Immature natural killer cell (primary cell): ENCODE data around the gene KCNT1. TPM values are rescaled to one million over a fixed set of nuclear protein-coding genes. Genes with fewer than 3 reads are reported as not detected.

ENCODE experiments used
- DNase-seq, 3 donors: peaks; one replicate each; pipeline ENCODE4 v3.0.0; 2022; ENCODE audit warnings: mixed read lengths in 1 of 3
- H3K27ac Mint-ChIP-seq, 6 donors: one replicate each; pipeline ENCODE4 v1.8.0; 2020; ENCODE audit warnings: mixed read lengths in 6 of 6, mild to moderate bottlenecking in 5 of 6, inconsistent platforms in 4 of 6, moderate library complexity in 3 of 6
- H3K27me3 Mint-ChIP-seq, 3 donors: one replicate each; pipeline ENCODE4 v1.8.0; 2020 to 2021; ENCODE audit warnings: low read depth in 3 of 3, mild to moderate bottlenecking in 3 of 3, mixed read lengths in 3 of 3, moderate library complexity in 3 of 3, inconsistent platforms in 1 of 3
- H3K36me3 Mint-ChIP-seq, 3 donors: one replicate each; pipeline ENCODE4 v1.8.0; 2020; ENCODE audit warnings: mixed read lengths in 3 of 3, inconsistent platforms in 2 of 3, mild to moderate bottlenecking in 2 of 3
- H3K4me1 Mint-ChIP-seq, 2 donors: one replicate each; pipeline ENCODE4 v1.8.0; 2020; ENCODE audit warnings: inconsistent platforms in 2 of 2, mild to moderate bottlenecking in 2 of 2, mixed read lengths in 2 of 2, moderate library complexity in 1 of 2
- H3K4me3 Mint-ChIP-seq, 5 donors: one replicate each; pipeline ENCODE4 v1.8.0; 2020; ENCODE audit warnings: mild to moderate bottlenecking in 5 of 5, mixed read lengths in 5 of 5, inconsistent platforms in 3 of 5, moderate library complexity in 3 of 5
- H3K9me3 Mint-ChIP-seq, 6 donors: one replicate each; pipeline ENCODE4 v1.8.0; 2020; ENCODE audit warnings: mild to moderate bottlenecking in 6 of 6, mixed read lengths in 6 of 6, inconsistent platforms in 4 of 6, moderate library complexity in 3 of 6
- polyA plus RNA-seq, 3 donors: library from polyadenylated mRNA; unstranded; fragments of 300-500 nt; fragmentation: Illumina TruSeq; gene quantifications; one replicate each; pipeline ENCODE4 v1.2.3, GENCODE V29; 2021

Gene KCNT1
- polyA plus RNA-seq, 3 donors from 2014 or later, result not detected

GRCh38 chr9:135745189-135745588, 43.2 kb downstream of the KCNT1 start:
- Mint-ChIP-seq H3K36me3 (no peaks in the 10 kb centered on the region), H3K4me3 (no peak overlapping the region), H3K27me3 (no peaks in the 10 kb centered on the region), H3K9me3 (no peaks in the 10 kb centered on the region), H3K27ac (no peak overlapping the region), H3K4me1 (no peaks in the 10 kb centered on the region)
- no peak for DNase-seq

- no peak for DNase-seq
- Mint-ChIP-seq H3K27ac (no peak overlapping the region), H3K36me3 (no peaks in the 10 kb centered on the region)
Observed at GRCh38 chr9:135745686-135746324, 43.8 kb downstream of the KCNT1 start.

GRCh38 chr9:135746565-135746964, 44.6 kb downstream of the KCNT1 start:
- H3K27me3 Mint-ChIP-seq, result no peaks in the 10 kb centered on the region
- DNase-seq, result no peak
- no peak overlapping the region for H3K27ac Mint-ChIP-seq
- H3K4me1 Mint-ChIP-seq, result no peaks in the 10 kb centered on the region
- no peak overlapping the region for H3K4me3 Mint-ChIP-seq
- H3K36me3 Mint-ChIP-seq, result no peaks in the 10 kb centered on the region
- H3K9me3 Mint-ChIP-seq, result no peaks in the 10 kb centered on the region

More at GRCh38 chr9:135745686-135746324, 43.8 kb downstream of the KCNT1 start:
- Mint-ChIP-seq H3K27me3 (no peaks in the 10 kb centered on the region), H3K9me3 (no peaks in the 10 kb centered on the region), H3K4me1 (no peaks in the 10 kb centered on the region), H3K4me3 (no peak overlapping the region)

GRCh38 chr9:135747311-135747710, 45.3 kb downstream of the KCNT1 start:
- Mint-ChIP-seq H3K9me3 (no peaks in the 10 kb centered on the region), H3K4me1 (no peaks in the 10 kb centered on the region), H3K27me3 (no peaks in the 10 kb centered on the region)

GRCh38 chr9:135748676-135749075, 46.7 kb downstream of the KCNT1 start:
- H3K27me3 Mint-ChIP-seq, result no peaks in the 10 kb centered on the region
- DNase-seq, result no peak
- no peak overlapping the region for H3K27ac Mint-ChIP-seq
- no peaks in the 10 kb centered on the region for H3K9me3 Mint-ChIP-seq
- H3K4me1 Mint-ChIP-seq, result no peaks in the 10 kb centered on the region
- no peaks in the 10 kb centered on the region for H3K36me3 Mint-ChIP-seq
- no peak overlapping the region for H3K4me3 Mint-ChIP-seq

More at GRCh38 chr9:135747311-135747710, 45.3 kb downstream of the KCNT1 start:
- H3K4me3 Mint-ChIP-seq, result no peak overlapping the region
- no peak overlapping the region for H3K27ac Mint-ChIP-seq
- DNase-seq, result no peak
- H3K36me3 Mint-ChIP-seq, result no peaks in the 10 kb centered on the region

- DNase-seq, result no peak
- H3K4me1 Mint-ChIP-seq, result no peaks in the 10 kb centered on the region
- H3K27me3 Mint-ChIP-seq, result no peaks in the 10 kb centered on the region
- no peak overlapping the region for H3K4me3 Mint-ChIP-seq
- H3K27ac Mint-ChIP-seq, result no peak overlapping the region
- no peaks in the 10 kb centered on the region for H3K9me3 Mint-ChIP-seq
- H3K36me3 Mint-ChIP-seq, result no peaks in the 10 kb centered on the region
Observed at GRCh38 chr9:135749171-135750045, 47.4 kb downstream of the KCNT1 start.

- peaks cover 0 to under 1% (median 0%) of the 10 kb centered on the region in 3 donors for H3K27me3 Mint-ChIP-seq
Observed at GRCh38 chr9:135750786-135751185, 48.8 kb downstream of the KCNT1 start.

GRCh38 chr9:135751501-135751900, 49.5 kb downstream of the KCNT1 start:
- Mint-ChIP-seq H3K4me1 (no peaks in the 10 kb centered on the region), H3K27me3 (peaks cover 0 to 2% (median 0%) of the 10 kb centered on the region in 3 donors), H3K4me3 (no peak overlapping the region), H3K27ac (no peak overlapping the region), H3K36me3 (no peaks in the 10 kb centered on the region), H3K9me3 (no peaks in the 10 kb centered on the region)
- DNase-seq, result no peak

More at GRCh38 chr9:135750786-135751185, 48.8 kb downstream of the KCNT1 start:
- no peaks in the 10 kb centered on the region for H3K36me3 Mint-ChIP-seq
- no peak for DNase-seq
- H3K27ac Mint-ChIP-seq, result no peak overlapping the region
- no peaks in the 10 kb centered on the region for H3K9me3 Mint-ChIP-seq
- H3K4me3 Mint-ChIP-seq, result no peak overlapping the region
- H3K4me1 Mint-ChIP-seq, result no peaks in the 10 kb centered on the region

GRCh38 chr9:135752281-135753204, 50.6 kb downstream of the KCNT1 start:
- no peak overlapping the region for H3K4me3 Mint-ChIP-seq
- H3K9me3 Mint-ChIP-seq, result no peaks in the 10 kb centered on the region
- no peaks in the 10 kb centered on the region for H3K36me3 Mint-ChIP-seq
- H3K4me1 Mint-ChIP-seq, result no peaks in the 10 kb centered on the region
- DNase-seq, result no peak
- no peak overlapping the region for H3K27ac Mint-ChIP-seq
- H3K27me3 Mint-ChIP-seq, result peaks cover 0 to 2% (median 0%) of the 10 kb centered on the region in 3 donors

GRCh38 chr9:135753391-135754105, 51.6 kb downstream of the KCNT1 start:
- H3K9me3 Mint-ChIP-seq, result no peaks in the 10 kb centered on the region
- no peak overlapping the region for H3K27ac Mint-ChIP-seq
- H3K27me3 Mint-ChIP-seq, result peaks cover 0 to 2% (median 0%) of the 10 kb centered on the region in 3 donors
- H3K36me3 Mint-ChIP-seq, result no peaks in the 10 kb centered on the region
- H3K4me3 Mint-ChIP-seq, result no peak overlapping the region
- no peaks in the 10 kb centered on the region for H3K4me1 Mint-ChIP-seq
- DNase-seq, result no peak

- DNase-seq, result no peak
- H3K36me3 Mint-ChIP-seq, result no peaks in the 10 kb centered on the region
- no peak overlapping the region for H3K27ac Mint-ChIP-seq
- peaks cover 0 to 2% (median 0%) of the 10 kb centered on the region in 3 donors for H3K27me3 Mint-ChIP-seq
- no peaks in the 10 kb centered on the region for H3K9me3 Mint-ChIP-seq
- no peak overlapping the region for H3K4me3 Mint-ChIP-seq
- H3K4me1 Mint-ChIP-seq, result no peaks in the 10 kb centered on the region
Observed at GRCh38 chr9:135756576-135756975, 54.6 kb downstream of the KCNT1 start.

- no peak for DNase-seq
- no peaks in the 10 kb centered on the region for H3K36me3 Mint-ChIP-seq
- H3K27me3 Mint-ChIP-seq, result peaks cover 0 to 2% (median 0%) of the 10 kb centered on the region in 3 donors
- H3K4me3 Mint-ChIP-seq, result no peak overlapping the region
- no peaks in the 10 kb centered on the region for H3K4me1 Mint-ChIP-seq
- H3K9me3 Mint-ChIP-seq, result no peaks in the 10 kb centered on the region
- no peak overlapping the region for H3K27ac Mint-ChIP-seq
Observed at GRCh38 chr9:135757356-135757755, 55.4 kb downstream of the KCNT1 start.

- H3K27me3 Mint-ChIP-seq, result peaks cover 0 to 2% (median under 1%) of the 10 kb centered on the region in 3 donors
- H3K27ac Mint-ChIP-seq, result no peak overlapping the region
- no peak for DNase-seq
- no peaks in the 10 kb centered on the region for H3K9me3 Mint-ChIP-seq
- H3K4me1 Mint-ChIP-seq, result no peaks in the 10 kb centered on the region
- H3K36me3 Mint-ChIP-seq, result no peaks in the 10 kb centered on the region
- no peak overlapping the region for H3K4me3 Mint-ChIP-seq
Observed at GRCh38 chr9:135758056-135758455, 56.1 kb downstream of the KCNT1 start.
